Hepatic stellate cell (primary cell): Measurements from ENCODE around the gene ORC4.

ENCODE experiments used
- DNase-seq: peaks from one replicate; pipeline ENCODE4 v3.0.0; 2011; ENCODE audit warnings: low spot score

The ORC4 gene

DNA sequence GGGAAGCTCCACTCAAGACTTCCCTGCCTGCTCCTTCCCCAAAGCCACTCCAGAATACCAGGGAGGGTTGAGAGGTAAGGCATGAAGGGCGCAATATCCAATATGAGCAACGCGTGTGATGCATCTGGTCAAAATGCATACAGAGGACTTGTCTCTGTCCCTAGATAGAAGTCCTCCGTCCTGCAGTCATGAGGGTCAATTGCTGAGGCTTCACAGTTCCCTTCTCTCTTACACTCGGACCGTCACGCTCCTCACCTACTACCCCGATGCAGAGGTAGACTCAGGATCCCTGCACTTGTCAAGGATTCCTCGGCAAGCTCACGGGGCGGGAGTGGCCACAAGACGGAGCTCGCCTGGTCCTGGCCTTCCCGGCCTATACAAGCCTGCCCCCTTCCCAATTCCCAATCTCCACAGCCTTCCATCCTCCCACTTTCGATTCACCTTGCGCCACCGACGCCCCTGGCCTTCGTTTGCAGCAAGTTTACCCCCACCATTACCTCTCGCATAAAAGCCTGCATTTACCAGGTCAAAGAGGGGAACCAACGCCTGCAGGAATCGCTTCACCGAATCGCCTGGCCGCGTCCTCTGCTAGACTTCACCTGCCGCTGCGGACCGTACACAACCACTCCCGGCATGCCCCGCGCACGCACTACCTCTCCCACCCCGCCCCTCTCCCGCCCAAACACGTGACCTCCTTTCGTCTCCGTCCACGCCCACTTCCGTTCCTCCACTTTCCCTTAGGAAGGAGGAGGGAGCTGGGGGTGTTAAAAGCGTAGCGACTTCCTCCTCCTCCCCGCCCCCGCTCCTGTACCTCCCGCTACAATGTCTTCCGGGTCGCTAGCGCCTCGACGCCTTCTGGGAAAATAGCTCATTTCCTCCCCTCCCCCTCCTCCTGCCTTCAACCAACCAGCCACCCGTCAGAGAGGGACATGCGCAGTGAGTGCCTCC lies at the start of gene ORC4:
ORC4 (minus strand) TSS at position 627 of the 948 bp plus-strand sequence. CDS start 44,779 bp downstream, outside the sequence.
- DNase-seq = peak; percentile 92

DNA sequence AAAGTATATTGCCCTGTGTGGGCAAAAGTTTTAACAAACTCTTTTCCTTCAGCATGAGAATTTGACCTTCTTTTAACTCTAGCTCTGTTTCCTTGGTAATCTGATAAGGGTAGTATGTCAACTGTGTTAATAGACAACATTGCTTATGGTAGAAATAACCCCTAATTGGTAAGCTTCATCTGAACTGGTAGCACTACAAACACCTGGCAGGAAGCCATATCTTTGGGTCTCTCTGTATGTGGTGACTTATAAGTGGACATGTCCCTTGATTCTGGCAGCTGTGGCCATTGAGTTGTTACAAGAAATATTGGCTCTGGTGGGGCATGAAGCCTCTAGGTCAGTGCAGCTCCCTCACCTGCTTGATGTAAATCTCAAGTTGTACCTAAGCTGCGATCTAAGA lies 47.3 kb upstream of the ORC4 start:
- no peak for DNase-seq

DNA sequence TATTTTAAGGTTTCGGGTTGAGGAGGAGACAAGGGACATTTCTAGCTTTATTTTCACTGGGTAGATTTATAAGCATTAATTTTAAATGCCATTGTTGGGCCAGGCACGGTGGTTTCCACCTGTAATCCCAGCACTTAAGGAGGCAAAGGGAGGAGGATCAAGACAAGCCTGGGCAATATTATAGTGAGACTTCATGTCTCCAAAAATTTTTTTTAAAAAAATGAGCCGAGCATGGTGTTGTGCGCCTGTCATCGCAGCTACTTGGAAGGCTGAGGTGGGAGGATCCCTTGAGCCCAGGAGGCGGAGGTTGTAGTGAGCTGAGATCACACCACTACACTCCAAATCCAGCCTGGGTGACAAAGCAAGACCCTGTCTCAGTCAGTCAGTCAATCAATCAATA lies 45.4 kb upstream of the ORC4 start:
- DNase-seq = no peak

DNA sequence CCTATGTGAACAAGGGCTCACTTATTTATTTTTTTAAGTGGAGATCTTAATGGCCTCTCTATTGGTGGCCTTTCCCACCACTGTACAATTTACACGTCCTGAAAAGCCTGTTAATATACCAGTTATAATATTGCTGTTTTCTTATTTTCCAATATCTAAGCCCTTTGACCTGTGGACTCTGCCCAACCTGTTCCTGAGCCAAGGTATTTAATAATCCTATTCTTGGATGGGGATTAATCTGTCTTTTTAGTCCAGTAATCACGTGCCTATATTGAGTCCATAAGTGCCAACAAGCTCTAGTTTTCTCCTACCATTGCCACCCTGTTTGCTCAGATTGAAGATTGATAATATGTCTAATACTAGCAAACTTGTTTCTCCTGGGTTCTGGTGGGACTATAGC lies 43.1 kb upstream of the ORC4 start:
- DNase-seq = no peak

DNA sequence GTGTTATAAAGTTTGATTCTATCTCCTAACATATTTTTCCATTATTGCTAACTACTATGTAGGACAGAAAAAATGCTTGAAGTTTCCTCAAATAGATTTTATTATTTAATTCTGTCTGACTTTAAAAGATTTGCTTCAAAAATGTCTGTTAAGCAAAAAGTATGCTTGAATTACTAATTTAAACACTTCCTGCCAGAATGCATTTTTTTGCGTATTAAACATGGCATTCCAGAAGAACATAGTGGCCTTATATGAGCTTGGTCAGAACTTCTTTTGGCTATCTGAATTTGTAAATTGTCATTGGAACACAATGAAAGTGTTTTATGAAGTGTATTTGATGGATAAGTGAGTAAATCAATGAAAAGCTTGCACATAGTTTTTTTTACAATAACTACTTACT lies 38.1 kb upstream of the ORC4 start:
- DNase-seq = no peak

DNA sequence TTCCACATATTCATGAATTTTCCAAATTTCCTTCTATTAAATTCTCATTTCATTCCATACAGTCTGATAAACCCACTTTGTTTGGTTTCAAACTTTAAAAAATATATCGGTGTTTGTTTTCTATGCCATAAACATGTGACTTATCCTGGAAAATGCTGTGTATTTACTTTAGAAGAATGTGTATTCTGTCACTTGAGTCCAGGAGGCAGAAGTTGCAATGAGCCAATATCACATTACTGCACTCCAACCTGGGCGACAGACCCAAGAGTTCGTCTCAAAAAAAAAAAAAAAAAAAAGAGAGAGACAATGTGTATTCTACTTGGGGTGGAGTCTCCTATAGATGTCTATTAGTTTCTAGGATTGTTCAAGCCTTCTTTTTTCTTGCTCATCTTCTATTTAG lies 32.1 kb upstream of the ORC4 start:
- DNase-seq = no peak

DNA sequence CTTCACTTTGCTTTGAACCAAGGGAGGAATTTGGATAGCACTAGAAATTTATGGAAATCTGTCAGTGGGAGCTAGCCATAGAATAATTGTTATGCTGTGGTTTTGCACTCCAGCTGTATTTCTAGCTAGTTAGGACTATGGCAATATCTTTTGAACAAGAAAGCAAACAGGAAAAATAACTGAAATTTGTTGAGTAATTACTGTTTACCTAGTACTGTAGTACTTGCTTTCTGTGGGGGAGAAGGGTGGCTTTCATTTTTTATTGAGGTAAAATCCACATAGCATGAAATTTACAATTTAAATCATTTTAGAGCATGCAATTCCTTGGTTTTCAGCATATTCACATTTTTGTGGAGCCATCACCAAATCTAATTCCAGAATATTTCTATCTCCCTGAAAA lies 28.7 kb upstream of the ORC4 start:
- DNase-seq = no peak

DNA sequence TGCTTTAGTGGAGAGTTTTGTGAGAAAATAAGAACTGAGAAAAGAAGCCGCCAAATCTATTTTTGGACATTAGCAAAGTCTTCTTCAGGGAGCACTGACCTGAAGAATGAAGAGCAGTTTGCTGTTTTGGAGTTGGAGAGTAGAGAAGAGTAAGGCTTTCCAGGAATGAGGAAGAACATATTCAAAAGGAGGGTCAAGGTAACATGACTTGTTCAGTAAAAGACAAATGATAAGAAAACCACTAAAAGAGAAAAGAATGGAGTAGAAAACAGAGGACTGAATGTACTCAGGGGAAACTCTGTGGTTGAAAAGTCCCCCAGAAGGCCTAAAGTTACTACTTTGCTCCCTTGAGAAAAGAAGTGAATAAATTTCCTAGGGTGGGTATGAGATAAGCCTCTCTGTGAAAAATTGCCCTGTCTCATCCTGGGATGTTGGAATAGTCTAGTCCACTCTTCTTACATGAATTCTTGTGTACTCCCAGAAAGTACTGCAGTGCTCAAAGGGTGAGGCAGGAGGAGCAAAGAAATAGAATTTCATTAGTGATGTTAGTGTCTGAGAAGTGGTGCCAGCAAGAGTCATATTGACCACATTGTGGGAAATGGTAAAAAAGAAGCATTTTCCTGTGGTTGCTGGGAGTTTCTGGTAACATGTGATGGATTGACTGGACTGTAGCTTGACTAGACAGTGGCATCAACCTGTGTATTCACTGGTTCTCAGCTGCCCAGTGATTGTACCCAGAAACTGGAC lies 28.1 kb upstream of the ORC4 start:
- no peak for DNase-seq

DNA sequence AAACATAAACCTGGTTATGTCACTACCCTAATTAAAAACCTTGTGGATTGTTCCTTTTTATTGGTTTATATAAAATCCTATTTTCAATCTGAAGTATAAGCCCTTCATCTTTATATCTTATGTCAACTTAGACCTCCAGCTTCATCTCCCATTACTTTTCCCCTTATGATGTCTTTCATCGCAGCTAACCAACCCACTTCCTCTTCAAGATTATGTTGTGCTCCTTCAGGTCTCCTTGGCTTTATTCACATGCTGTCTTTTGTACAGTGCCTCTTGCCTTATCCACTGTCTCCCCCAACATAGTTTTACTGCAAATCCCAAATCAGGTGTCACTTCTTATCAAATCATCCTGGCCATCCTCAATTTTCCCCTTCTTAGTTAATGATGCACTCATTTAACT lies 26.3 kb upstream of the ORC4 start:
- no peak for DNase-seq

DNA sequence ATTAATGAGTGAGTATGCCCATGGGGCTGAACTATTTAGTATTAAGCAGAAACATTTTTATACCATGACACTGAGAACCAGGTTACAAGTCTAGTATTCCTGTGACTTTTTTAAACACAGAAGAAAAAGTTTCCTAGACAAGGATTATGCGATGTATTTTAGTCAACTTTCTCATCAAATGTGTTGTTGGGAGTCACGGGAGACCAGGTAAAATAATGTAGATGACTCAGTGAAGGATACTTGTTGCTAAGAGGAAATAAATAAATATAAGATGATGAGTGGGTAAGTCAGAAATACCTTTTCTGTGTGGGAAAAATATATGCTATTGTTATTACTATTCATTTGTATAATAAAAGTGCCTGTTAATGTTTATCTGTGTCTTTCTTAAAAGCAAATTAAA lies 23.8 kb upstream of the ORC4 start:
- no peak for DNase-seq

DNA sequence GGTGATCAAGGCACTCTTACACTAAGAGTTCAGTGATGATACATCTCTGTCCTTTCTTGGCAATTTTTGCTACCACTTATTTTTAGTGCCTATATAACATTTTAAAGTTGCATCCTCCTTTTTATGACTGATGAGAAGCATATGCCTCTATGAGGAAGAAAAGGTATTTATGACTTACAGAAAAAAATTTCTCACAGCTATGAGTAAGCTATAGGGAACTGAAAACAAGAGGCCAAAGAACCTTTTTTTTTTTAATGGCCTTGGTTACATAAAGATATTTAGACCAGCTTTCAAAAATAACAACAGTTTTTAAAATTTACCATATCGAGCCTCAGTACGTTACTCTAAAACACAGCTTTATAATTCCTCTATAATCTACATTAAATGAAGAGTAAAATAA lies 21.7 kb upstream of the ORC4 start:
- DNase-seq = no peak

DNA sequence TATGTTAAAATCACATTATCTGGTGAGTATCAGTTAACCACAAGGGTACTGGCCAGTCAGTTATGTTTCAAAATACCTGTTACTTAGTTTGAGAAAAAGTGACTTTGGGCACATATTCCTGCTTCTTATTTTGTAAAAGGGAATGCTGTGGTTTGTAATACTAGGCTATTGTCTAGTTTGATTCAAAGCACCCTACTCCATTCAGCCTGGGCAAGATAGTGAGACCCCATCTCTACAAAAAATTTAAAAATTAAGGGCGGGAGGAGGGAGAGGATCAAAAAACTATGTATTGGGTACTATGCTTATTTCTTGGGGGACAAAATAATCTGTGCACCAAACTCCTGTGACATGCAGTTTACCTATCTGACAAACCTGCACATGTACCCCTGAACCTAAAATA lies 19.2 kb upstream of the ORC4 start:
- DNase-seq = no peak

DNA sequence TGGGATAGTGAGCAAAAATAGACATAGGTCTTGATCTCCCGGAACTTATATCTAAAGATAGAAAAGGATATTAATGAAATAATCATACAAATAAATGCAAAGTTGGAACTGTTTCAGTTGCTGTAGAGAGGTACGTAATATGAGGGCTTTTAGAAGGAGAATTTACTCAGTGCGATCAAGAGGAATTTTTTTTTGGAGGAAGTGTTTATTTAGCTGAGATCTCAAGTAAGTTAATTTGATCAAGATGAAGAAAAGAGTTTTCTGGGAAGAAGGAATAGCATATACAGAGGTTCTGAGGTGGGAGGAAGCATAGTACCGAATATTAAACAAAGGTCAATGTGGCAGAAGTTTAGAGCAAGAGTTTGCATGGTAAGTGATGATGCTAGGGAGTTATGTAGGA lies 11.7 kb upstream of the ORC4 start:
- no peak for DNase-seq

DNA sequence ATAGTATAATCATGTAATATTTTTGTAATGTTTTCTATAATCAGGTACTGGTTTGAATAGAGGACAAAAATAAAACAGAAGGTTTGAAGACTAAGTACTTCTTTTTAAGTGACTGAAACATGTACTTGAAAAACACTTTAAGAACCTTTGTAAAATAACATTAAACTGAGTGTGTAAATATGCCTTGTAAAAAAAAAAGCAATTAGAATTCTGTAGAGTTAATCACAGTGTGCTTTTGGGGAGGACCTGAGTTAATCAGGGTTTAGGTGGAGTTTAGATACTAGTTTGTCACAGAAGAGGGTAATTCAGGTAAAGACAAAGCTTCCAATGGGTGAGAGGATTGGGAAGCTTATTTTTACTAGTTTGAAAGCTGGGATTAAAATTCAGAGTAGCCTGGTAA lies 10.6 kb upstream of the ORC4 start:
- DNase-seq = no peak

DNA sequence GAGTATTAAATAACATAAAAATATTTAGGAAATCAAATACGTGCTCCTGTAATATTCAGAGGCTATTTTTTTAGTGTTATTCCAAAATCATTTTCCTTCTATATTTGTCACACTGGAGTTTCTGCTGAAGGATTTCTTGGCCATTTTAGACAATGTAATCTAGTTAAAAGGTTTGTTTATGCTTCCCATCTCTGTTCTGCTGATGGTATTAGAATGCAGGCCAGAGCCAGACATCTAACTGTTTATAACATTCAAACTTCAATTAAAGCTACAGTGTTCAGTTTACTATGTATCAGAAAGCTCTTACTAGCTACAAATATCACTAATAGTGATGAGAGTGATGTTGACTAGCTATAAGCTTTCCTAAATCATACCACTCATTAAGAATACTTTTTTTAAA lies 8.2 kb upstream of the ORC4 start:
- no peak for DNase-seq

DNA sequence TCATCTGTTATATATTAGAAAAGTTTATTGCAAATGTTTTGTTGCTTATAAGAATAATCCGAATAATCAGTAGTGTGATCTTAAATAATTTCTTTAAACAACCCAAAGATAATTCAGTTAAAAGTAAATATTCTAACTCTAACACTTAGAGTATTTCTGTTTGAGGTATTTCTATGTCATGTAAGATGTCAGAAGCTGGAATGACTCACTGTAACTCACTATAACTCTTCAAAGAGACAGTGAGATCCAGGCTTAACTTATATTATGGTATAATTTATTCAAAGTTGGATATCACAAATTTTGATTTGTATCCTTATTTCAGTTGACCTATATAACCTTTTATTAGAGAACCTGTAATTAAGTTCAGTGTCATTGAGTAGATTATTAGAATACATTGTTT lies 7.3 kb upstream of the ORC4 start:
- DNase-seq = no peak

DNA sequence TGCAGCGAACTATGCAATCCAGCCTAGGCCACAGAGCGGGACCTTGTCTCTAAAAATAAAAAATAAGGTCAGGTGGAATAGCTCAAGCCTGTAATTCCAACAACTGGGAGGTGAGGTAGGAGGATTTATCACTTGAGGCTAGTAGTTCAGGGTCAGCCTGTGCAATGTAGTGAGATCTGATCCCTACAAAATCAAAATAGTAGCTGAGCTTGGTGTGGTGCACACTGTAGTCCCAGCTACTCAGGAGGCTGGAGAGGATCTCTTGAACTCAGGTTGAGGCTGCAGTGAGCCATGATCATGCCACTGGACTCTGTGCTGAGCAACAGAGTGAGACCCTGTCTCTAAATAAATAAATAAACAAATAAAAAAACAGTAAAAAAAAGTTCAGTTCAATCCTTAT lies 6.0 kb upstream of the ORC4 start:
- no peak for DNase-seq

DNA sequence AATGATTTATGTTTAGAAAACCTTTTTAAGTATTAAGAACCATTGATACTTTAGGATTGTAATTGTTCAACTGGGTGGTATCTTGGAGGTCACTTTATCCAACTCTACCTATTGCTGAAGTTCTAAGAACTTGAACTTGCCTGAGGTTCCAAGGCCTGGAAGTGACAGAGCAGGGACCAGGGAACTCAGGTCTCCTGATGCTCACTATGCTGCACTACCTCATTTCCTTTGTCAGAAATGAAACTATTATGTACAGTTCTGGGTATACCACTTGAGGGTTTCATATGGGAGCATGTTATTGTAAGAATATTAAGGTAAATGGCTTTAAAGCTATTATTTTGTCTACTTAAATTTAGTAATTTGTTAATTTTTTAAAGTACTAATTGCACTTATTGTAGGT lies 3.3 kb upstream of the ORC4 start:
- no peak for DNase-seq

DNA sequence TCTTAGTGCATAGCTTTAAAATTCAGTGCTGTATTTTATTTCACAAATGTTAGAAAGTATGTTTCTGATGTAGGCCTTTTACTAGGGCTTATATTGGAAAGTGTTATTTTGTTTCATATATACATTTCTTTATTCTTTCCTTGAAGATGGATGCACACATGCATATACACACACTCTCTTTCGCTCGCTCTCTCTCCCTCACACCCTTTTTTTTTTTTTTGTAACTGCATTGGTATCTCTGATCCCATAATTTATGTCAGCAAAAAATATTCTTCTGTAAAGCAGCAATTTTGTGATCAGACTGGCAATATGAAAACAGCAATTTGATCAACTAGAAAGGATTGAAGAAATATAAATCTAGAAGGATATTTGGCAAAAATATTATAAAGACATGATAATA lies 2.3 kb upstream of the ORC4 start:
- DNase-seq = no peak

DNA sequence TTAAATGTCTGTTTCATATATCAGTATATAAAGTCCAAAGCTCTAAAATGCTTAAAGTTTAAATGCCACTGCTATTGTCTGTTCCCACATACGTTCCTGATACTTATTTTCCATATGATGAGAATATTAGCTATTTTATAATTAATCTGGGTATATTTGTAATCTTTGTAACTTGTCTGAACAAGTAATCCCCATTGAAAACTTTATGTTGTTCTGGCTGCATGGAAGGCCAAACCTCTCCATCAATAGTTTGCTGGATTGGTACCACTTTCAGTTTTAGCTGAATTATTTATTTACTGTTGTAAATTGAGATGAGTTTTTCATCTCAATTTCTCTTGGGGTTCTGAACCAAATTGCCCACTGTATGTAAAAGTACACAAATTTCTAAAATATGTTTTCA lies 1.8 kb upstream of the ORC4 start:
- no peak for DNase-seq

DNA sequence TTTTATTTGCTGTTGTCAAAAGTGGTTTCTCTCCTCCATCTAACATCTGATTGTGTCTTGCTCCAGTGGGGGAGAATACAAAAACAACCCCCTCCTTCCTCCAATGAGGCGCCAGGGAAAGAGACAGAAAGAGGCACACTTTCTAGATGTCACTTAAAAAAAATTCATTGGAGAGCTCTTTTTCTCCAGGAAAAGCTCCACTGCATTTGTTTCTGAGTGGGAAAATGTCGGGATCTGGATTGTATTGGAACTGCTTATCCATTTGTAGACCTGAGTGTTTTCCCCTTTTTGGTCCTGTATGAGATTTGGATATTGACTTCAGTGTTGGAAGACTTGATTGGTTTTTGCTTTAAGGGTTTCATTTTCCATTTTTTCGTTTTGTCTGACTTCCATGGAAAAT lies 1.3 kb upstream of the ORC4 start:
- DNase-seq = no peak

DNA sequence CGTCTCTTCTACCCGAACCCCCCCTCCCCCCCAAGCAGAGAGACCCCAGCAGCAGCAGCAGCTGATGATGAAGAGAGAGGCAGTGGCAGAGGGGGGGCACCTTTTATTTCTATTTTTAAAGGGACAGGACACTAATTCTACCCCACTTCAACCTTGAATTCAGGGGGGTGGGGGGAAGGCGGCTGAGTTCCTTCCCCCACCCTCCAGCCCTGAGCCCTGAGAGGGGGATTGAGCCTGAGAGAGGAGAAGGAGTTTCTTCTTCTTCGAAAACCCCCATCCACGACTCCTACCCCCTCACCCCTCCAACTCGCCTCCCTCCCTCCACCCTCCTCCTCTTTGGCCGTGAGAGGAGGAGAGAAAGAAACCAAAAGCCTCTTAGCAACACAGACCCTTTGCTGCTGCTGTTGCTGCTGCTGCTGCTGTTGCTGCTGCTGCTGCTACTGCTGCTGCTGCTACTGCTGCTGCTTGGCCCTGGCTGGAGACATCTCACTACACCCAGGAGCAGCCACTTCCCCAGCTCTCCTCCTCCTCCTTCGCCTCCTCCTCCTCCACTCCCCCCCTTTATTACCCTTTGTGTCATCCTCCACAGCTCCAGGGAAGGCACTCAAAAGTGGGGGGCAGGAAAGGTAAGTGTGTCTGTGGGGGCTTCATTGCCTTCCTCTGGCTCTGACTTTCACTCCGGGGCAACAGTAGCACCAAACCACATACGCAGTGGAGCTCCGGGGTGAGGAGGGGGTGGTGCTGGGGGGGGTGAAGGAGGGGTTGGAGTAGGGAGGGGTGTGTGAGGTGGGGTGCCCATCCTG lies 723 bp upstream of the ORC4 start, which contains the start of gene MBD5:
MBD5 (plus strand) TSS at position 33 of the 803 bp plus-strand sequence.
- peak; percentile 21 for DNase-seq

DNA sequence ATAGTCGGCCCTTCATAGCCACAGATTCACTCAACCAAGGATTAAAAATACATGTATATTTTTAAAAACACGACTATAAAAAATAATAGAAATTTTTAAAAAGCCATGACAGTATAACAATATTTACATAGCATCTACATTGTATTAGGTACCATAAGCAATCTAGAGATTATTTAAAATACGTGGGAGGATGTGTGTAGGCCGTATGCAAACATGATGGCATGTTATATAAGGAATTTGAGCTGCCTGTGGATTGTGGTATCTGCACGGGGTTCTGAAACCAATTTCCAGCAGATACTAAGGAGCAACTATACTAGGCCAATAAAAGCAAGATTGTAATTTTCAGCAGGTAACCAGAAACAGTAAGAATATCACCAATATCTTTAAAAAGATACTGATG lies 5.9 kb downstream of the ORC4 start:
- no peak for DNase-seq
